Hepatic stellate cell (primary cell): ENCODE results near the gene DNAJB13.

Experiments used
- DNase-seq: peaks from one replicate; pipeline ENCODE4 v3.0.0; 2011; ENCODE audit warnings: low spot score

DNAJB13 gene

GRCh38 chr11:73951797-73952196 lies 971 bp downstream of the DNAJB13 start:
- no peak for DNase-seq

- no peak for DNase-seq
Observed at GRCh38 chr11:73956876-73957653, 6.2 kb downstream of the DNAJB13 start.

- no peak for DNase-seq
Observed at GRCh38 chr11:73957654-73958361, 7.0 kb downstream of the DNAJB13 start.

- no peak for DNase-seq
Observed at GRCh38 chr11:73958521-73959141, 7.8 kb downstream of the DNAJB13 start.

GRCh38 chr11:73961321-73961720 lies 10.5 kb downstream of the DNAJB13 start:
- peak; percentile 67 for DNase-seq

- no peak for DNase-seq
Observed at GRCh38 chr11:73962101-73962705, 11.4 kb downstream of the DNAJB13 start.

GRCh38 chr11:73963861-73964260 lies 13.0 kb downstream of the DNAJB13 start:
- no peak for DNase-seq

- DNase-seq, result peak; percentile 75
Observed at GRCh38 chr11:73965076-73965763, 14.4 kb downstream of the DNAJB13 start.

GRCh38 chr11:73965764-73966121 lies 14.9 kb downstream of the DNAJB13 start:
- no peak for DNase-seq

GRCh38 chr11:73968356-73968966 lies 17.6 kb downstream of the DNAJB13 start:
- no peak for DNase-seq

- no peak for DNase-seq
Observed at GRCh38 chr11:73969091-73969490, 18.3 kb downstream of the DNAJB13 start.

GRCh38 chr11:73969991-73970800 lies 19.4 kb downstream of the DNAJB13 start:
- no peak for DNase-seq

GRCh38 chr11:73971175-73971719 lies 20.4 kb downstream of the DNAJB13 start:
- DNase-seq, result no peak

GRCh38 chr11:73972187-73972586 lies 21.4 kb downstream of the DNAJB13 start:
- DNase-seq, result no peak

GRCh38 chr11:73972620-73973449 lies 22.0 kb downstream of the DNAJB13 start:
- DNase-seq, result no peak

GRCh38 chr11:73974604-73975478 lies 24.0 kb downstream of the DNAJB13 start:
- DNase-seq, result no peak

- no peak for DNase-seq
Observed at GRCh38 chr11:73975479-73975757, 24.6 kb downstream of the DNAJB13 start.

GRCh38 chr11:73976451-73977151 lies 25.8 kb downstream of the DNAJB13 start:
- DNase-seq, result no peak
